ENCODE data around the gene NUSAP1.

The NUSAP1 gene

DNA sequence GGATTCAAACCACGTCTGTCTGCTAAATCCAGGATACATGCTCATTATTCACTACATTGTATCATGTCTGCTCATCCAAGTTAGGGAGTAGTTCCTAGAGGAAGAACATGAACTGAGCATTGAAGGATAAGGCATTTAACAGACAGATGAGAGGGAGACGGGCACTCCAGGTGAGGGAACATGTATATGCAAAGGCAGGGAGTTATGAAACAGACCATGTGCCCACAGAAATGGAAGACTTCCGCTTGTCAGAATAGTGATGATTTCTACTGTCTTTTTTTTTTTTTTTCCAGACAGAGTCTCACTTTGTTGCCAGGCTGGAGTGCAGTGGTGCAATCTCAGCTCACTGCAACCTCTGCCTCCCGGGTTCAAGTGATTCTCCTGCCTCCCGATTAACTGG lies 74.7 kb downstream of the NUSAP1 start:
- no peaks in the 10 kb centered on the region for H3K27me3 ChIP-seq (ENCODE audit: insufficient read depth, low read length)
- no peak overlapping the region for H3K4me3 ChIP-seq (ENCODE audit: low read depth, low read length, poor library complexity, severe bottlenecking)
- no peak overlapping the region for H2AFZ ChIP-seq (ENCODE audit: low read length)
- H4K20me1 ChIP-seq (ENCODE audit: insufficient read depth, low read length), result no peaks in the 10 kb centered on the region
- H3K4me2 ChIP-seq (ENCODE audit: low read length), result no peak overlapping the region
- H3K9me3 ChIP-seq (ENCODE audit: low read length), result no peaks in the 10 kb centered on the region
- H3K36me3 ChIP-seq (ENCODE audit: insufficient read depth, low read length), result no peaks in the 10 kb centered on the region
- no peak for TF ChIP-seq EZH2 (IDR thresholded peaks at IDR 0.05; ENCODE audit: borderline replicate concordance, low read length)
- TF ChIP-seq, protein P1, sequence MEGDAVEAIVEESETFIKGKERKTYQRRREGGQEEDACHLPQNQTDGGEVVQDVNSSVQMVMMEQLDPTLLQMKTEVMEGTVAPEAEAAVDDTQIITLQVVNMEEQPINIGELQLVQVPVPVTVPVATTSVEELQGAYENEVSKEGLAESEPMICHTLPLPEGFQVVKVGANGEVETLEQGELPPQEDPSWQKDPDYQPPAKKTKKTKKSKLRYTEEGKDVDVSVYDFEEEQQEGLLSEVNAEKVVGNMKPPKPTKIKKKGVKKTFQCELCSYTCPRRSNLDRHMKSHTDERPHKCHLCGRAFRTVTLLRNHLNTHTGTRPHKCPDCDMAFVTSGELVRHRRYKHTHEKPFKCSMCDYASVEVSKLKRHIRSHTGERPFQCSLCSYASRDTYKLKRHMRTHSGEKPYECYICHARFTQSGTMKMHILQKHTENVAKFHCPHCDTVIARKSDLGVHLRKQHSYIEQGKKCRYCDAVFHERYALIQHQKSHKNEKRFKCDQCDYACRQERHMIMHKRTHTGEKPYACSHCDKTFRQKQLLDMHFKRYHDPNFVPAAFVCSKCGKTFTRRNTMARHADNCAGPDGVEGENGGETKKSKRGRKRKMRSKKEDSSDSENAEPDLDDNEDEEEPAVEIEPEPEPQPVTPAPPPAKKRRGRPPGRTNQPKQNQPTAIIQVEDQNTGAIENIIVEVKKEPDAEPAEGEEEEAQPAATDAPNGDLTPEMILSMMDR (IDR thresholded peaks at IDR 0.05; ENCODE audit: low read length), result no peak
- H3K27ac ChIP-seq (ENCODE audit: low read depth, low read length, poor library complexity, severe bottlenecking), result no peak overlapping the region
- H3F3A ChIP-seq (ENCODE audit: insufficient read depth, low read length), result no peaks in the 10 kb centered on the region
- no peaks in the 10 kb centered on the region for H3K79me2 ChIP-seq (ENCODE audit: insufficient read depth, low read length)
- no peak overlapping the region for H3K9ac ChIP-seq (ENCODE audit: low read length)
- peaks cover 17% of the 10 kb centered on the region for H3K4me1 ChIP-seq (ENCODE audit: insufficient read depth, low read length, severe bottlenecking)
- no peaks in the 10 kb centered on the region for H3K9me2 ChIP-seq (ENCODE audit: low read depth, low read length)

GRCh38 chr15:41408234-41408641 lies 75.6 kb downstream of the NUSAP1 start:
- no peaks in the 10 kb centered on the region for H3K79me2 ChIP-seq (ENCODE audit: insufficient read depth, low read length)
- no peak overlapping the region for H2AFZ ChIP-seq (ENCODE audit: low read length)
- no peak overlapping the region for H3K4me3 ChIP-seq (ENCODE audit: low read depth, low read length, poor library complexity, severe bottlenecking)
- H3K27me3 ChIP-seq (ENCODE audit: insufficient read depth, low read length), result no peaks in the 10 kb centered on the region
- no peak overlapping the region for H3K27ac ChIP-seq (ENCODE audit: low read depth, low read length, poor library complexity, severe bottlenecking)
- no peaks in the 10 kb centered on the region for H3K9me2 ChIP-seq (ENCODE audit: low read depth, low read length)
- no peak overlapping the region for H3K9ac ChIP-seq (ENCODE audit: low read length)
- no peaks in the 10 kb centered on the region for H3F3A ChIP-seq (ENCODE audit: insufficient read depth, low read length)
- peaks cover 13% of the 10 kb centered on the region for H3K4me1 ChIP-seq (ENCODE audit: insufficient read depth, low read length, severe bottlenecking)
- H3K36me3 ChIP-seq (ENCODE audit: insufficient read depth, low read length), result no peaks in the 10 kb centered on the region
- TF ChIP-seq EZH2 (IDR thresholded peaks at IDR 0.05; ENCODE audit: borderline replicate concordance, low read length), result no peak
- TF ChIP-seq, protein P1 (IDR thresholded peaks at IDR 0.05; ENCODE audit: low read length), result no peak
- no peaks in the 10 kb centered on the region for H3K9me3 ChIP-seq (ENCODE audit: low read length)
- H4K20me1 ChIP-seq (ENCODE audit: insufficient read depth, low read length), result no peaks in the 10 kb centered on the region
- H3K4me2 ChIP-seq (ENCODE audit: low read length), result no peak overlapping the region

GRCh38 chr15:41411031-41411430 lies 78.3 kb downstream of the NUSAP1 start:
- Histone ChIP-seq H3K79me2 (ENCODE audit: insufficient read depth, low read length) (no peaks in the 10 kb centered on the region), H3K9me2 (ENCODE audit: low read depth, low read length) (no peaks in the 10 kb centered on the region), H3K9ac (ENCODE audit: low read length) (no peak overlapping the region), H4K20me1 (ENCODE audit: insufficient read depth, low read length) (no peaks in the 10 kb centered on the region), H3F3A (ENCODE audit: insufficient read depth, low read length) (no peaks in the 10 kb centered on the region), H2AFZ (ENCODE audit: low read length) (no peak overlapping the region), H3K4me3 (ENCODE audit: low read depth, low read length, poor library complexity, severe bottlenecking) (no peak overlapping the region), H3K9me3 (ENCODE audit: low read length) (no peaks in the 10 kb centered on the region), H3K4me2 (ENCODE audit: low read length) (no peak overlapping the region), H3K36me3 (ENCODE audit: insufficient read depth, low read length) (no peaks in the 10 kb centered on the region), H3K27ac (ENCODE audit: low read depth, low read length, poor library complexity, severe bottlenecking) (no peak overlapping the region), H3K27me3 (ENCODE audit: insufficient read depth, low read length) (no peaks in the 10 kb centered on the region), H3K4me1 (ENCODE audit: insufficient read depth, low read length, severe bottlenecking) (peaks cover 14% of the 10 kb centered on the region)
- TF ChIP-seq, protein P1 (IDR thresholded peaks at IDR 0.05; ENCODE audit: low read length), result no peak
- TF ChIP-seq EZH2 (IDR thresholded peaks at IDR 0.05; ENCODE audit: borderline replicate concordance, low read length), result no peak
